Stimulated activated CD8-positive, alpha-beta memory T cell treated with anti-CD3 and anti-CD28 coated beads, Interleukin-4, amount 100 ng/mL, for 48 hours (primary cell): Measurements from ENCODE around the gene PIK3R1.
A peak's percentile ranks its signal among the peaks of the same experiment; 100 is the strongest.

Experiments used
- DNase-seq: peaks from one replicate; pipeline ENCODE4 v3.0.0-alpha.2; 2020

Gene PIK3R1

GRCh38 chr5:68215208-68215897 is at the start of gene PIK3R1:
Gene PIK3R1 (plus strand): TSS chr5:68215756. CDS start chr5:68226676, 10,920 bp downstream.
- DNase-seq = peak; percentile 93

GRCh38 chr5:68167195-68167651 is 48.3 kb upstream of the PIK3R1 start:
- DNase-seq = no peak

GRCh38 chr5:68169903-68170302 is 45.7 kb upstream of the PIK3R1 start:
- no peak for DNase-seq

- no peak for DNase-seq
Measured at GRCh38 chr5:68170826-68171558, 44.6 kb upstream of the PIK3R1 start.

GRCh38 chr5:68172314-68172713 is 43.2 kb upstream of the PIK3R1 start:
- DNase-seq = no peak

GRCh38 chr5:68173007-68173406 is 42.5 kb upstream of the PIK3R1 start:
- DNase-seq = no peak

- no peak for DNase-seq
Measured at GRCh38 chr5:68176253-68176652, 39.3 kb upstream of the PIK3R1 start.

GRCh38 chr5:68176802-68177479 is 38.6 kb upstream of the PIK3R1 start:
- DNase-seq = no peak

- DNase-seq = no peak
Measured at GRCh38 chr5:68177676-68178075, 37.9 kb upstream of the PIK3R1 start.

GRCh38 chr5:68178579-68178978 is 37.0 kb upstream of the PIK3R1 start:
- peak; percentile 31 for DNase-seq

GRCh38 chr5:68180121-68181038 is 35.2 kb upstream of the PIK3R1 start:
- DNase-seq = no peak

- DNase-seq = no peak
Measured at GRCh38 chr5:68181039-68181599, 34.4 kb upstream of the PIK3R1 start.

- no peak for DNase-seq
Measured at GRCh38 chr5:68182094-68182493, 33.5 kb upstream of the PIK3R1 start.

- DNase-seq = no peak
Measured at GRCh38 chr5:68182534-68182933, 33.0 kb upstream of the PIK3R1 start.

GRCh38 chr5:68187268-68188055 is 28.1 kb upstream of the PIK3R1 start:
- DNase-seq = no peak

GRCh38 chr5:68189171-68189570 is 26.4 kb upstream of the PIK3R1 start:
- no peak for DNase-seq

- DNase-seq = no peak
Measured at GRCh38 chr5:68189613-68190012, 25.9 kb upstream of the PIK3R1 start.

- no peak for DNase-seq
Measured at GRCh38 chr5:68190619-68191018, 24.9 kb upstream of the PIK3R1 start.

GRCh38 chr5:68191083-68191791 is 24.3 kb upstream of the PIK3R1 start:
- no peak for DNase-seq

GRCh38 chr5:68192679-68193060 is 22.9 kb upstream of the PIK3R1 start:
- DNase-seq = no peak

- DNase-seq = no peak
Measured at GRCh38 chr5:68193481-68194036, 22.0 kb upstream of the PIK3R1 start.
